BJ (cell line): ENCODE measurements around the gene ENOX1. TPM values are rescaled to one million over a fixed set of nuclear protein-coding genes. Genes with fewer than 3 reads are reported as not detected.

Experiments
- CTCF ChIA-PET: fragments of 350-600 bp; formaldehyde crosslinking; extraction: SDS; loops from one replicate; lab custom pipeline; 2021; ENCODE audit warnings: antibody characterized with exemption, inconsistent platforms; lab: Yijun Ruan, JAX
- POLR2A ChIA-PET: fragments of 300-600 bp; sonication (Branson Sonifier 250); formaldehyde crosslinking; extraction: SDS; loops from one replicate; lab custom pipeline; 2021; ENCODE audit warnings: antibody characterized with exemption; lab: Charles Lee
- DNase-seq: peaks from one replicate; pipeline ENCODE4 v3.0.0-alpha.2; 2011; ENCODE audit warnings: low read depth
- H3K27me3 ChIP-seq: 2 replicates; pipeline ENCODE4 v1.6.0; 2011; ENCODE audit warnings: low read length; ENCODE audit not compliant: control insufficient read depth, insufficient read depth
- H3K36me3 ChIP-seq: 2 replicates; pipeline ENCODE4 v1.5.1; 2011; ENCODE audit warnings: low read length; ENCODE audit not compliant: control insufficient read depth, insufficient read depth
- H3K4me3 ChIP-seq: 2 replicates; pipeline ENCODE4 v1.5.1; 2011; ENCODE audit warnings: low read depth, mild to moderate bottlenecking, control low read depth, low read length
- CTCF ChIP-seq: IDR thresholded peaks from 2 replicates; pipeline ENCODE4 v1.5.1; 2011; ENCODE audit warnings: low read depth, mild to moderate bottlenecking, control low read depth, inconsistent platforms, low read length, moderate library complexity; ENCODE audit not compliant: insufficient read depth
- polyA plus RNA-seq: library from polyadenylated mRNA; depleted of rRNA; stranded (reverse); fragments of >200 nt; gene quantifications from 2 replicates; pipeline ENCODE4 v1.2.3, GENCODE V29; 2011

The ENOX1 gene
- polyA plus RNA-seq, 1 experiment: 2.1 TPM

GRCh38 chr13:43335764-43336163, 451.0 kb downstream of the ENOX1 start:
- ChIA-PET POLR2A (no interaction called here), CTCF (interaction anchor here (0.8 kb wide), 1 partner anchor 209 kb away, joined by 3 read pairs; no protein-coding TSS in a partner anchor)
- DNase-seq: no peak
- Histone ChIP-seq H3K4me3 (no peak overlapping the region), H3K27me3 (no peaks in the 10 kb centered on the region), H3K36me3 (no peaks in the 10 kb centered on the region)
- no peak for TF ChIP-seq CTCF

DNA sequence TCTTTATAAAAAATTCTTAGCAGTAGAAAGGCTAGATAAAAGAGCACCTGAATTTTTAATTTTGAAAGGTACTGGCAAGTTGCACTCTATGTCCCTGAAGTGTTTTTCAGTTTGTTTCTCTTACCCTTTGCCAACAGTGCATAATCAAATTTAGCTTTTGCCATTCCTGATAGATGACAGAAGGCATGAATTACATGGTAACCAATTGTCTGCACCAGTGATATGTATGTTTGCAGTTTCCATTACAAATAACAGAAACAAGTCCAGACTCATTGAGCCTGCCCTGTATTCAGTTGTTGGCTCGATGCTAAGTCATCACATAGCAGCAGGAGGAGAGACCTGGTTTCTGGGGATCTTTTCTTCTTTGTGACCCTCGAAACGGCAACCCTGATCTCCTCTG, 453.6 kb downstream of the ENOX1 start:
- Histone ChIP-seq H3K27me3 (no peaks in the 10 kb centered on the region), H3K36me3 (no peaks in the 10 kb centered on the region), H3K4me3 (no peak overlapping the region)
- ChIA-PET CTCF (no interaction called here), POLR2A (no interaction called here)
- no peak for DNase-seq
- no peak for TF ChIP-seq CTCF

DNA sequence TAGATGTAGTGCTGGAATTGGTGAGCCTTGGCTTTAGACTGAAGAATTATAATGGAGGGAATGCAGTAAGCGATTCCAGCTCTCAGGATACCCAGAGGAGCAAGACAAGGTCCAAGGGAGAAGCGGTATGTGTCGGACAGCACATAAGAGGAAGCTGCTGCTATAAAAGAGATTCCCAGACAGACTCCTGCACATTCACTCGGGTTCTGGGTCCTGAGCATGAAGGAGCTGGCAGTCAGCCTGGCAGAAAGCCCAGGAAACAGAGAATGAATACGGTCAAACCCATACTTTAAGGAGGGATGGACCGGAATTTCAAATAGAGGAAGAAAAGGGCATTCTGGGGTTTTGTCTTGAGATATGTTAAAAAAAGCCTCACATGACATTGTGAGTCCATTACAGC, 455.1 kb downstream of the ENOX1 start:
- H3K27me3 ChIP-seq: no peaks in the 10 kb centered on the region
- H3K4me3 ChIP-seq: no peak overlapping the region
- ChIA-PET CTCF (no interaction called here), POLR2A (no interaction called here)
- no peaks in the 10 kb centered on the region for H3K36me3 ChIP-seq
- no peak for TF ChIP-seq CTCF
- no peak for DNase-seq

DNA sequence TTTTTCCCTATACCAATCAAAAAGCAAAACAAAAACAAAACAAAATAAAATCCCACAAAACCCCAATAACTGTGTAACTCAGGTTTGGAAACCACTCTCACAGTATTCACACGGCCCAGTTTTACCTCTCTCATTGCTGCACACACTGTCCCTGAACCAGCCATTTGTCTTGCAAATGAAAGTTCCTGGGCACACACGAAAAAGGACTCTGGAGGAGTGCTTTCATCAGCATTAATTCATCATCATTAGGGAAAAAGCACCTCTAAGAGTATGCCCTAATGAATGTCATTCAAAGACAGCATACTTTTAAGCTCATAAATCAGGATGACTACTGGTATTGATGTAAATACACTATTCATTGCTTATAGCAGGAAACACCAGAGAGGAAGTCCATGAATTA, 457.1 kb downstream of the ENOX1 start:
- POLR2A ChIA-PET: no interaction called here
- no peak for TF ChIP-seq CTCF
- CTCF ChIA-PET: interaction anchor here (1.2 to 2.0 kb wide), 2 partner anchors 15 to 474 kb away, joined by 3 to 5 read pairs; no protein-coding TSS in a partner anchor
- no peak for DNase-seq
- Histone ChIP-seq H3K27me3 (no peaks in the 10 kb centered on the region), H3K36me3 (no peaks in the 10 kb centered on the region), H3K4me3 (no peak overlapping the region)

DNA sequence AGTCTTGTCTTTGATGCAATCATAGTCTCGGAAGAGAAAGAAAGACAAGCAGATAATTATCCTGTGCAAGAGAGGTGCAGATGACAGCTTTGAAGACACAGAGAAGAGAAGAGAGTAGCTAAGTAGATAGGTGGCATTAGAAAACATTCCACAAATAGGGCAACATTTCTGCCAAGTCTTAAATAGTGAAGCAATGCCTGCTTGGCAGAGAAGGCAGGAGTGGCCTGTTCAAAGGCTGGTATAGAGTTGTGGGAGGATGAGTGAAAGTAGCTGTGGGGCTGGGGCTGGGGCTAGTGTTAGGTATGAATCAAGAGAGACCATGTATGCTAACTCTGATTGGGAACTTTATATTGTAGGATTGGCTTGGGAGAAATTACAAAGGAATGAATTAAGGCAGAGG, 457.9 kb downstream of the ENOX1 start:
- DNase-seq: no peak
- no peaks in the 10 kb centered on the region for H3K36me3 ChIP-seq
- no peak for TF ChIP-seq CTCF
- H3K4me3 ChIP-seq: no peak overlapping the region
- CTCF ChIA-PET: interaction anchor here (1.2 to 2.0 kb wide), 2 partner anchors 16 to 475 kb away, joined by 3 to 5 read pairs; no protein-coding TSS in a partner anchor
- POLR2A ChIA-PET: no interaction called here
- H3K27me3 ChIP-seq: no peaks in the 10 kb centered on the region
